Glutamatergic neuron (in vitro differentiated cells): ENCODE measurements around the gene ATG5. TPM values are rescaled to one million over a fixed set of nuclear protein-coding genes. Genes with fewer than 3 reads are reported as not detected.

Experiments
- DNase-seq: peaks from one replicate; pipeline ENCODE4 v3.0.0; 2022
- H3K27ac Mint-ChIP-seq: one replicate; pipeline ENCODE4 v1.8.0; 2020; ENCODE audit warnings: mild to moderate bottlenecking, mixed read lengths, inconsistent platforms; ENCODE audit not compliant: unreplicated experiment
- H3K27me3 Mint-ChIP-seq: one replicate; pipeline ENCODE4 v1.8.0; 2020; ENCODE audit warnings: mild to moderate bottlenecking, moderate library complexity, mixed read lengths, inconsistent platforms; ENCODE audit not compliant: unreplicated experiment
- H3K36me3 Mint-ChIP-seq: one replicate; pipeline ENCODE4 v1.8.0; 2020; ENCODE audit warnings: mild to moderate bottlenecking, mixed read lengths, inconsistent platforms; ENCODE audit not compliant: unreplicated experiment
- H3K4me1 Mint-ChIP-seq: one replicate; pipeline ENCODE4 v1.8.0; 2020; ENCODE audit warnings: mild to moderate bottlenecking, low read depth, mixed read lengths, inconsistent platforms; ENCODE audit not compliant: unreplicated experiment
- H3K4me3 Mint-ChIP-seq: one replicate; pipeline ENCODE4 v1.8.0; 2020; ENCODE audit warnings: mild to moderate bottlenecking, mixed read lengths, inconsistent platforms; ENCODE audit not compliant: unreplicated experiment
- H3K9me3 Mint-ChIP-seq: one replicate; pipeline ENCODE4 v1.8.0; 2020; ENCODE audit warnings: mild to moderate bottlenecking, moderate library complexity, mixed read lengths, inconsistent platforms; ENCODE audit not compliant: unreplicated experiment
- CTCF ChIP-seq: fragments of 200-600 bp; sonication (generic); IDR thresholded peaks from one replicate; pipeline ENCODE4 v1.5.0; 2021; ENCODE audit not compliant: partially characterized antibody, unreplicated experiment
- total RNA-seq: library from RNA; stranded (reverse); fragmentation: NEBNext Ultra II Directional; extraction: Animal tissue kit (Norgen Biotek cat#: 25700); gene quantifications from one replicate; pipeline ENCODE4 v1.2.1, GENCODE V29; 2021; ENCODE audit not compliant: unreplicated experiment

ATG5 gene
- total RNA-seq, 1 donor from 2014 or later, result 24.8 TPM

- no peak for TF ChIP-seq CTCF
- DNase-seq, result no peak
- Mint-ChIP-seq H3K4me3 (no peak overlapping the region), H3K27me3 (peaks cover 12% of the 10 kb centered on the region), H3K27ac (no peak overlapping the region), H3K9me3 (peaks cover 5% of the 10 kb centered on the region), H3K4me1 (peaks cover 4% of the 10 kb centered on the region), H3K36me3 (no peaks in the 10 kb centered on the region)
Observed at GRCh38 chr6:106356378-106356777, 30.8 kb upstream of the ATG5 start.

GRCh38 chr6:106347219-106347618 lies 21.7 kb upstream of the ATG5 start:
- Mint-ChIP-seq H3K4me3 (no peak overlapping the region), H3K27me3 (no peaks in the 10 kb centered on the region), H3K36me3 (no peaks in the 10 kb centered on the region), H3K27ac (no peak overlapping the region), H3K9me3 (no peaks in the 10 kb centered on the region), H3K4me1 (no peaks in the 10 kb centered on the region)
- DNase-seq, result no peak
- TF ChIP-seq CTCF, result no peak

- Mint-ChIP-seq H3K27me3 (no peaks in the 10 kb centered on the region), H3K4me3 (no peak overlapping the region), H3K36me3 (no peaks in the 10 kb centered on the region), H3K27ac (no peak overlapping the region), H3K4me1 (peaks cover 2% of the 10 kb centered on the region), H3K9me3 (no peaks in the 10 kb centered on the region)
- TF ChIP-seq CTCF, result peak; percentile 80
- DNase-seq, result peak; percentile 58
Observed at GRCh38 chr6:106339334-106340029, 13.9 kb upstream of the ATG5 start.

GRCh38 chr6:106334646-106335448 lies 9.3 kb upstream of the ATG5 start:
- peak; percentile 54 for TF ChIP-seq CTCF
- Mint-ChIP-seq H3K36me3 (no peaks in the 10 kb centered on the region), H3K27me3 (no peaks in the 10 kb centered on the region), H3K27ac (no peak overlapping the region), H3K4me1 (peaks cover 2% of the 10 kb centered on the region), H3K4me3 (no peak overlapping the region), H3K9me3 (no peaks in the 10 kb centered on the region)
- no peak for DNase-seq
